Astrocyte (in vitro differentiated cells and primary cell): ENCODE results near the gene SETDB2. TPM values are rescaled to one million over a fixed set of nuclear protein-coding genes. Genes with fewer than 3 reads are reported as not detected.

Experiments
- DNase-seq: peaks from one replicate; pipeline ENCODE4 v3.0.0-alpha.2; 2010; ENCODE audit warnings: low read depth
- FAIRE-seq: peaks from 2 replicates; lab custom pipeline; 2011; peaks lifted over from hg19 to GRCh38; lab: Jason Lieb, UNC
- H2AFZ ChIP-seq: 2 replicates; pipeline ENCODE4 v1.6.0; 2012; ENCODE audit warnings: low read depth, low read length, inconsistent platforms
- H3K27ac ChIP-seq: 2 replicates; pipeline ENCODE4 v1.5.1; 2011; ENCODE audit warnings: low read depth, low read length, inconsistent platforms
- H3K27me3 ChIP-seq: 2 replicates; pipeline ENCODE4 v1.6.0; 2011; ENCODE audit warnings: low read length, inconsistent platforms; ENCODE audit not compliant: insufficient read depth
- H3K36me3 ChIP-seq: 2 replicates; pipeline ENCODE4 v1.5.1; 2011; ENCODE audit warnings: low read length, inconsistent platforms; ENCODE audit not compliant: insufficient read depth
- H3K4me1 ChIP-seq: 2 replicates; pipeline ENCODE4 v1.5.1; 2011; ENCODE audit warnings: low read length, inconsistent platforms; ENCODE audit not compliant: insufficient read depth
- H3K4me2 ChIP-seq: 2 replicates; pipeline ENCODE4 v1.6.0; 2012; ENCODE audit warnings: low read length, inconsistent platforms
- H3K4me3 ChIP-seq: 2 replicates; pipeline ENCODE4 v1.5.1; 2011; ENCODE audit warnings: low read depth, mild to moderate bottlenecking, low read length, inconsistent platforms; ENCODE audit not compliant: insufficient read depth
- H3K79me2 ChIP-seq: 2 replicates; pipeline ENCODE4 v1.6.0; 2012; ENCODE audit warnings: mild to moderate bottlenecking, low read length, inconsistent platforms; ENCODE audit not compliant: insufficient read depth
- H3K9ac ChIP-seq: 2 replicates; pipeline ENCODE4 v1.6.0; 2012; ENCODE audit warnings: mild to moderate bottlenecking, low read length, inconsistent platforms
- H3K9me3 ChIP-seq: 2 replicates; pipeline ENCODE4 v1.5.1; 2012; ENCODE audit warnings: low read depth, mild to moderate bottlenecking, low read length, inconsistent platforms; ENCODE audit not compliant: insufficient read depth
- H4K20me1 ChIP-seq: 2 replicates; pipeline ENCODE4 v1.6.0; 2012; ENCODE audit warnings: low read length, inconsistent platforms; ENCODE audit not compliant: insufficient read depth
- H3K27ac Mint-ChIP-seq: one replicate; pipeline ENCODE4 v1.8.0; 2021; ENCODE audit warnings: mild to moderate bottlenecking, mixed read lengths; ENCODE audit not compliant: unreplicated experiment
- H3K27me3 Mint-ChIP-seq: one replicate; pipeline ENCODE4 v1.8.0; 2021; ENCODE audit warnings: low read depth, mixed read lengths; ENCODE audit not compliant: unreplicated experiment
- H3K36me3 Mint-ChIP-seq: one replicate; pipeline ENCODE4 v1.8.0; 2021; ENCODE audit warnings: low read depth, mixed read lengths; ENCODE audit not compliant: unreplicated experiment
- H3K4me1 Mint-ChIP-seq: one replicate; pipeline ENCODE4 v1.8.0; 2021; ENCODE audit warnings: low read depth, mixed read lengths; ENCODE audit not compliant: unreplicated experiment
- H3K4me3 Mint-ChIP-seq: one replicate; pipeline ENCODE4 v1.8.0; 2021; ENCODE audit warnings: mild to moderate bottlenecking, moderate library complexity, mixed read lengths; ENCODE audit not compliant: unreplicated experiment
- H3K9me3 Mint-ChIP-seq: one replicate; pipeline ENCODE4 v1.8.0; 2021; ENCODE audit warnings: mild to moderate bottlenecking, mixed read lengths; ENCODE audit not compliant: unreplicated experiment
- CTCF ChIP-seq: IDR thresholded peaks from 2 replicates; pipeline ENCODE4 v1.5.1; 2011; ENCODE audit warnings: low read depth, mild to moderate bottlenecking, inconsistent platforms, low read length, moderate library complexity; ENCODE audit not compliant: insufficient read depth
- EZH2 ChIP-seq: IDR thresholded peaks from 2 replicates; pipeline ENCODE4 v1.6.1; 2012; ENCODE audit warnings: mild to moderate bottlenecking, low read length, inconsistent platforms; ENCODE audit not compliant: insufficient read depth
- total RNA-seq: library from RNA; stranded (reverse); gene quantifications from 2 replicates; pipeline ENCODE4 v1.2.1, GENCODE V29; 2021

Gene SETDB2
- total RNA-seq, 1 donor from 2014 or later: 5.8 TPM

DNA sequence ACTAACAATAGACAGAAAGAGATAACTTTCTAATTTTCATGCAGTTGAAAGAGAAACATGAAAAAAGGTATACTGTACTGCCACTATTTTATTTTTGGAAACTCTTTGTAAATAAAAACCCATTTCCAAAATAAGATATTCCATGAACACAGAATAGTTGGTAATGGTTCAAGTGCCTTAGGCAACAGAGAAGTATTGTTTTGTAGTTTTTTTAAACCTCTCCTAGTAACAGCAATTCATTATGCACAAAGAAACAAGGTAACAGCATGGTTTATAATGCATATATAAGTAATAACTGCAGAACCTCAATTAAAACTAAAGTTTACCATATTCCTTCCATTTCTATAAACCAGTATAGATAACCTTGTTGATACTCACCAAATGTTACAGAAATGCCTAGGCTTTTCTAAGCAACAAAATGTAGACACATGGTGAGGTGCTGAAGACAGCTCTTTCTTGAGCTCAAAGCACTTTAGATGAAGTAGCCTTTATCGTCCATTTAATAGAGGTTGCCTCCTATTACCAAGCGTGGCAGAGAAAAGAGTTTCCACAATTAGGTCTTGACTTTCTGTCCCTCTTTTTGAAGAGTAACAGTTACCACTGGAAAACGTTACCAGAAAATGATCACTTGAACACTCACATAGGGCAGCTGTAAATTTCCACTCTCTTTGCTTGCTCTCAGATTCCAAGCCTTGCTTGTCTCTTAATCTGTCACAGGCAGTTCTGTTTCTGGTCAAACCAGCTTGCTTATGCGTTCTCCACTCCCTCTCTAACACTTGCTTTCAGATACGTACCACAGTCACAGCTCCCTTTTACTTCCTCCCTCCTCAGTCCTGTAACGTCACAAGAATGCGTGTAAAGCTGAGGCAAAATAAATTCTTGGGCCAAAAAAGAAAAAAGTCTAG, 43.1 kb upstream of the SETDB2 start:
- H3K36me3 ChIP-seq: no peaks in the 10 kb centered on the region
- H3K4me1 ChIP-seq: peaks cover 3% of the 10 kb centered on the region
- peak overlapping the region; percentile 33 for H2AFZ ChIP-seq
- H3K9me3 ChIP-seq: no peaks in the 10 kb centered on the region
- Mint-ChIP-seq H3K4me3 (peak overlapping the region; percentile 54), H3K36me3 (peaks cover 6% of the 10 kb centered on the region), H3K4me1 (peaks cover 17% of the 10 kb centered on the region), H3K27me3 (no peaks in the 10 kb centered on the region), H3K9me3 (peaks cover 9% of the 10 kb centered on the region), H3K27ac (peak overlapping the region; percentile 27)
- H4K20me1 ChIP-seq: no peaks in the 10 kb centered on the region
- DNase-seq (peak; percentile 38), FAIRE-seq (peak; percentile 47)
- H3K27ac ChIP-seq: no peak overlapping the region
- no peak overlapping the region for H3K4me3 ChIP-seq
- H3K79me2 ChIP-seq: no peaks in the 10 kb centered on the region
- H3K4me2 ChIP-seq: peak overlapping the region; percentile 58
- no peak for TF ChIP-seq CTCF
- no peak for TF ChIP-seq EZH2
- no peaks in the 10 kb centered on the region for H3K27me3 ChIP-seq
- no peak overlapping the region for H3K9ac ChIP-seq

- H3K4me1 Mint-ChIP-seq: peaks cover 17% of the 10 kb centered on the region
Observed at GRCh38 chr13:49403996-49404702, 39.9 kb upstream of the SETDB2 start.

More at GRCh38 chr13:49403996-49404702, 39.9 kb upstream of the SETDB2 start:
- FAIRE-seq: peak; percentile 13
- H2AFZ ChIP-seq: no peak overlapping the region
- no peak overlapping the region for H3K9ac ChIP-seq
- H4K20me1 ChIP-seq: no peaks in the 10 kb centered on the region
- DNase-seq: no peak
- no peaks in the 10 kb centered on the region for H3K79me2 ChIP-seq
- H3K9me3 ChIP-seq: no peaks in the 10 kb centered on the region
- H3K4me3 Mint-ChIP-seq: no peak overlapping the region
- no peak overlapping the region for H3K4me2 ChIP-seq
- no peak overlapping the region for H3K27ac Mint-ChIP-seq
- H3K36me3 ChIP-seq: no peaks in the 10 kb centered on the region
- H3K27ac ChIP-seq: peak overlapping the region; percentile 23
- H3K9me3 Mint-ChIP-seq: peaks cover 9% of the 10 kb centered on the region
- peaks cover 6% of the 10 kb centered on the region for H3K36me3 Mint-ChIP-seq
- H3K4me3 ChIP-seq: no peak overlapping the region
- no peaks in the 10 kb centered on the region for H3K27me3 ChIP-seq
- peaks cover 3% of the 10 kb centered on the region for H3K4me1 ChIP-seq
- H3K27me3 Mint-ChIP-seq: no peaks in the 10 kb centered on the region
- TF ChIP-seq CTCF: no peak
- TF ChIP-seq EZH2: no peak
